ENCODE measurements around the gene AP3D1.

DNA sequence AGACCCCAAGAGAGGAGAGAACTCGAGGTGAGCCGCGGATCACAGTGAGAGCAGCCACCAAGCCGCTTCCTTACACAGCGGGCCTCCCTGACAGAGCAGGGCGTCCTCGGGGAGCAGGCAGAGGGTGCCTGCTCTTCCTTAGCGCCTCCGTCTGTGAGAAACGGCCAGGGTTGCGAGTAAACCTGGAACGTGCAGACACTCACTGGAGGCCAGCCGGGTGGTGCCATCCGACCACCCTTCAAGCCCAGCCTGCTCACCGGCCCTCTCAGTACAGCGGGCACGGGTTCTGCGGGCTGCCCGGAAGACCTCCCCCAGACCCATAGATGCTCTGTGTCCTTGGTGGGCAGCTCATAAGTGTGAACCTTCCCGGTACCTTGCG is 22.0 kb upstream of the AP3D1 start:
- TF ChIP-seq POLR2A (IDR thresholded peaks at IDR 0.05; ENCODE audit: low read depth, low read length), result no peak
- TF ChIP-seq POLR2AphosphoS5 (IDR thresholded peaks at IDR 0.05; ENCODE audit: low read depth, low read length), result no peak

All from GM12891 (cell line).